EH (cell line): ENCODE results near the gene IGF1R.
A peak's percentile ranks its signal among the peaks of the same experiment; 100 is the strongest.

Experiments used
- DNase-seq: peaks from one replicate; pipeline ENCODE4 v3.0.0-alpha.2; 2015; ENCODE audit warnings: low read depth

IGF1R gene

GRCh38 chr15:98799461-98800390 is 151.4 kb downstream of the IGF1R start:
- DNase-seq = no peak

GRCh38 chr15:98800437-98801233 is 152.3 kb downstream of the IGF1R start:
- peak; percentile 79 for DNase-seq

GRCh38 chr15:98801234-98801561 is 152.9 kb downstream of the IGF1R start:
- no peak for DNase-seq

- no peak for DNase-seq
These were observed 153.8 kb downstream of the IGF1R start for GRCh38 chr15:98802187-98802586.

- DNase-seq = peak; percentile 68
These were observed 155.1 kb downstream of the IGF1R start for GRCh38 chr15:98803228-98804056.

- DNase-seq = no peak
These were observed 155.7 kb downstream of the IGF1R start for GRCh38 chr15:98804057-98804380.

GRCh38 chr15:98805434-98806274 is 157.3 kb downstream of the IGF1R start:
- DNase-seq = no peak

- no peak for DNase-seq
These were observed 158.0 kb downstream of the IGF1R start for GRCh38 chr15:98806275-98806895.

GRCh38 chr15:98807262-98807661 is 158.9 kb downstream of the IGF1R start:
- DNase-seq = peak; percentile 86

GRCh38 chr15:98809273-98809672 is 160.9 kb downstream of the IGF1R start:
- DNase-seq = no peak

- no peak for DNase-seq
These were observed 164.5 kb downstream of the IGF1R start for GRCh38 chr15:98812716-98813446.

GRCh38 chr15:98813951-98814350 is 165.6 kb downstream of the IGF1R start:
- DNase-seq = peak; percentile 44

GRCh38 chr15:98815207-98815606 is 166.9 kb downstream of the IGF1R start:
- no peak for DNase-seq

- DNase-seq = no peak
These were observed 169.4 kb downstream of the IGF1R start for GRCh38 chr15:98817745-98818144.

- DNase-seq = peak; percentile 87
These were observed 174.7 kb downstream of the IGF1R start for GRCh38 chr15:98823012-98823458.

GRCh38 chr15:98823616-98824015 is 175.3 kb downstream of the IGF1R start:
- no peak for DNase-seq

- no peak for DNase-seq
These were observed 176.3 kb downstream of the IGF1R start for GRCh38 chr15:98824595-98824994.

GRCh38 chr15:98826658-98827057 is 178.3 kb downstream of the IGF1R start:
- no peak for DNase-seq

- peak; percentile 25 for DNase-seq
These were observed 178.9 kb downstream of the IGF1R start for GRCh38 chr15:98827217-98827616.

GRCh38 chr15:98830034-98830634 is 181.8 kb downstream of the IGF1R start:
- no peak for DNase-seq
